Measurements from ENCODE around the gene SHC4. TPM values are rescaled to one million over a fixed set of nuclear protein-coding genes. Genes with fewer than 3 reads are reported as not detected.
"Not testable (repeated sequence)": the region's sequence is repeated elsewhere in the genome, so short reads cannot be mapped to it uniquely, and the experiment has no call there.

SHC4 gene
- total RNA-seq, 1 donor from 2014 or later: 2.1 TPM

- Histone ChIP-seq H3K4me3 (ENCODE audit: low read length in 3 of 3) (no peak overlapping the region), H3K27ac (ENCODE audit: low read depth, low read length) (no peak overlapping the region)
Measured at GRCh38 chr15:48796521-48796920, 167.2 kb downstream of the SHC4 start.

GRCh38 chr15:48795901-48796300 is 167.8 kb downstream of the SHC4 start:
- Histone ChIP-seq H3K27me3 (ENCODE audit: control insufficient read depth in 3 of 3, insufficient read depth in 3 of 3, low read length in 3 of 3) (no peaks in the 10 kb centered on the region), H3K27ac (ENCODE audit: low read depth, low read length) (no peak overlapping the region), H3K4me1 (ENCODE audit: control insufficient read depth in 3 of 3, insufficient read depth in 3 of 3, low read length in 3 of 3) (no peaks in the 10 kb centered on the region), H3K9me3 (ENCODE audit: control insufficient read depth in 3 of 3, low read length in 3 of 3) (no peaks in the 10 kb centered on the region), H3K36me3 (ENCODE audit: control insufficient read depth in 3 of 3, insufficient read depth in 3 of 3, low read length in 3 of 3) (no peaks in the 10 kb centered on the region), H3K4me3 (ENCODE audit: low read length in 3 of 3) (no peak overlapping the region), H3K9ac (ENCODE audit: low read depth in 1 of 3, low read length in 3 of 3) (no peak overlapping the region)

More at GRCh38 chr15:48796521-48796920, 167.2 kb downstream of the SHC4 start:
- Histone ChIP-seq H3K9me3 (ENCODE audit: control insufficient read depth in 3 of 3, low read length in 3 of 3) (no peaks in the 10 kb centered on the region), H3K36me3 (ENCODE audit: control insufficient read depth in 3 of 3, insufficient read depth in 3 of 3, low read length in 3 of 3) (no peaks in the 10 kb centered on the region), H3K27me3 (ENCODE audit: control insufficient read depth in 3 of 3, insufficient read depth in 3 of 3, low read length in 3 of 3) (no peaks in the 10 kb centered on the region), H3K9ac (ENCODE audit: low read depth in 1 of 3, low read length in 3 of 3) (peak overlapping the region in 1 of 3 donors; percentile 40), H3K4me1 (ENCODE audit: control insufficient read depth in 3 of 3, insufficient read depth in 3 of 3, low read length in 3 of 3) (no peaks in the 10 kb centered on the region)

- no peaks in the 10 kb centered on the region for H3K27me3 ChIP-seq (ENCODE audit: control insufficient read depth in 3 of 3, insufficient read depth in 3 of 3, low read length in 3 of 3)
- H3K27ac ChIP-seq (ENCODE audit: low read depth, low read length): no peak overlapping the region
- H3K36me3 ChIP-seq (ENCODE audit: control insufficient read depth in 3 of 3, insufficient read depth in 3 of 3, low read length in 3 of 3): no peaks in the 10 kb centered on the region
- no peaks in the 10 kb centered on the region for H3K4me1 ChIP-seq (ENCODE audit: control insufficient read depth in 3 of 3, insufficient read depth in 3 of 3, low read length in 3 of 3)
- no peaks in the 10 kb centered on the region for H3K9me3 ChIP-seq (ENCODE audit: control insufficient read depth in 3 of 3, low read length in 3 of 3)
- peak overlapping the region in 1 of 3 donors; percentile 20 for H3K9ac ChIP-seq (ENCODE audit: low read depth in 1 of 3, low read length in 3 of 3)
- H3K4me3 ChIP-seq (ENCODE audit: low read length in 3 of 3): no peak overlapping the region
Measured at GRCh38 chr15:48794697-48795134, 169.0 kb downstream of the SHC4 start.

GRCh38 chr15:48792408-48792807 is 171.3 kb downstream of the SHC4 start:
- H3K36me3 ChIP-seq (ENCODE audit: control insufficient read depth in 3 of 3, insufficient read depth in 3 of 3, low read length in 3 of 3): no peaks in the 10 kb centered on the region
- no peak overlapping the region for H3K4me3 ChIP-seq (ENCODE audit: low read length in 3 of 3)
- H3K9me3 ChIP-seq (ENCODE audit: control insufficient read depth in 3 of 3, low read length in 3 of 3): no peaks in the 10 kb centered on the region

GRCh38 chr15:48790466-48791115 is 173.1 kb downstream of the SHC4 start:
- not testable (repeated sequence) for H3K4me3 ChIP-seq (ENCODE audit: low read length in 3 of 3); H3K9ac ChIP-seq (ENCODE audit: low read depth in 1 of 3, low read length in 3 of 3)

More at GRCh38 chr15:48792408-48792807, 171.3 kb downstream of the SHC4 start:
- Histone ChIP-seq H3K27ac (ENCODE audit: low read depth, low read length) (no peak overlapping the region), H3K27me3 (ENCODE audit: control insufficient read depth in 3 of 3, insufficient read depth in 3 of 3, low read length in 3 of 3) (no peaks in the 10 kb centered on the region), H3K4me1 (ENCODE audit: control insufficient read depth in 3 of 3, insufficient read depth in 3 of 3, low read length in 3 of 3) (no peaks in the 10 kb centered on the region), H3K9ac (ENCODE audit: low read depth in 1 of 3, low read length in 3 of 3) (no peak overlapping the region)

GRCh38 chr15:48785712-48786111 is 178.0 kb downstream of the SHC4 start:
- H3K36me3 ChIP-seq (ENCODE audit: control insufficient read depth in 3 of 3, insufficient read depth in 3 of 3, low read length in 3 of 3): peaks cover 0 to 5% (median 3%) of the 10 kb centered on the region in 3 donors
- no peak overlapping the region for H3K27ac ChIP-seq (ENCODE audit: low read depth, low read length)
- H3K9ac ChIP-seq (ENCODE audit: low read depth in 1 of 3, low read length in 3 of 3): no peak overlapping the region
- H3K4me1 ChIP-seq (ENCODE audit: control insufficient read depth in 3 of 3, insufficient read depth in 3 of 3, low read length in 3 of 3): no peaks in the 10 kb centered on the region
- H3K9me3 ChIP-seq (ENCODE audit: control insufficient read depth in 3 of 3, low read length in 3 of 3): no peaks in the 10 kb centered on the region
- no peak overlapping the region for H3K4me3 ChIP-seq (ENCODE audit: low read length in 3 of 3)
- no peaks in the 10 kb centered on the region for H3K27me3 ChIP-seq (ENCODE audit: control insufficient read depth in 3 of 3, insufficient read depth in 3 of 3, low read length in 3 of 3)

More at GRCh38 chr15:48790466-48791115, 173.1 kb downstream of the SHC4 start:
- H3K36me3 ChIP-seq (ENCODE audit: control insufficient read depth in 3 of 3, insufficient read depth in 3 of 3, low read length in 3 of 3); H3K9me3 ChIP-seq (ENCODE audit: control insufficient read depth in 3 of 3, low read length in 3 of 3); H3K27me3 ChIP-seq (ENCODE audit: control insufficient read depth in 3 of 3, insufficient read depth in 3 of 3, low read length in 3 of 3); H3K4me1 ChIP-seq (ENCODE audit: control insufficient read depth in 3 of 3, insufficient read depth in 3 of 3, low read length in 3 of 3); H3K27ac ChIP-seq (ENCODE audit: low read depth, low read length): not testable (repeated sequence)

GRCh38 chr15:48785195-48785594 is 178.5 kb downstream of the SHC4 start:
- Histone ChIP-seq H3K4me3 (ENCODE audit: low read length in 3 of 3) (no peak overlapping the region), H3K36me3 (ENCODE audit: control insufficient read depth in 3 of 3, insufficient read depth in 3 of 3, low read length in 3 of 3) (peaks cover 0 to 5% (median 3%) of the 10 kb centered on the region in 3 donors), H3K9me3 (ENCODE audit: control insufficient read depth in 3 of 3, low read length in 3 of 3) (no peaks in the 10 kb centered on the region), H3K27me3 (ENCODE audit: control insufficient read depth in 3 of 3, insufficient read depth in 3 of 3, low read length in 3 of 3) (no peaks in the 10 kb centered on the region), H3K9ac (ENCODE audit: low read depth in 1 of 3, low read length in 3 of 3) (no peak overlapping the region), H3K27ac (ENCODE audit: low read depth, low read length) (no peak overlapping the region), H3K4me1 (ENCODE audit: control insufficient read depth in 3 of 3, insufficient read depth in 3 of 3, low read length in 3 of 3) (no peaks in the 10 kb centered on the region)

- no peak overlapping the region for H3K4me3 ChIP-seq (ENCODE audit: low read length in 3 of 3)
- H3K27me3 ChIP-seq (ENCODE audit: control insufficient read depth in 3 of 3, insufficient read depth in 3 of 3, low read length in 3 of 3): no peaks in the 10 kb centered on the region
- peaks cover 0 to 5% (median 3%) of the 10 kb centered on the region in 3 donors for H3K36me3 ChIP-seq (ENCODE audit: control insufficient read depth in 3 of 3, insufficient read depth in 3 of 3, low read length in 3 of 3)
- no peaks in the 10 kb centered on the region for H3K4me1 ChIP-seq (ENCODE audit: control insufficient read depth in 3 of 3, insufficient read depth in 3 of 3, low read length in 3 of 3)
- H3K27ac ChIP-seq (ENCODE audit: low read depth, low read length): no peak overlapping the region
- H3K9me3 ChIP-seq (ENCODE audit: control insufficient read depth in 3 of 3, low read length in 3 of 3): no peaks in the 10 kb centered on the region
- H3K9ac ChIP-seq (ENCODE audit: low read depth in 1 of 3, low read length in 3 of 3): no peak overlapping the region
Measured at GRCh38 chr15:48784756-48785155, 179.0 kb downstream of the SHC4 start.

GRCh38 chr15:48782911-48783310 is 180.8 kb downstream of the SHC4 start:
- no peaks in the 10 kb centered on the region for H3K27me3 ChIP-seq (ENCODE audit: control insufficient read depth in 3 of 3, insufficient read depth in 3 of 3, low read length in 3 of 3)
- peaks cover 0 to 5% (median 3%) of the 10 kb centered on the region in 3 donors for H3K36me3 ChIP-seq (ENCODE audit: control insufficient read depth in 3 of 3, insufficient read depth in 3 of 3, low read length in 3 of 3)
- H3K9ac ChIP-seq (ENCODE audit: low read depth in 1 of 3, low read length in 3 of 3): no peak overlapping the region
- no peaks in the 10 kb centered on the region for H3K4me1 ChIP-seq (ENCODE audit: control insufficient read depth in 3 of 3, insufficient read depth in 3 of 3, low read length in 3 of 3)
- H3K27ac ChIP-seq (ENCODE audit: low read depth, low read length): no peak overlapping the region
- no peak overlapping the region for H3K4me3 ChIP-seq (ENCODE audit: low read length in 3 of 3)
- no peaks in the 10 kb centered on the region for H3K9me3 ChIP-seq (ENCODE audit: control insufficient read depth in 3 of 3, low read length in 3 of 3)

GRCh38 chr15:48781481-48782081 is 182.1 kb downstream of the SHC4 start:
- Histone ChIP-seq H3K9me3 (ENCODE audit: control insufficient read depth in 3 of 3, low read length in 3 of 3) (no peaks in the 10 kb centered on the region), H3K4me3 (ENCODE audit: low read length in 3 of 3) (no peak overlapping the region), H3K36me3 (ENCODE audit: control insufficient read depth in 3 of 3, insufficient read depth in 3 of 3, low read length in 3 of 3) (peaks cover 0 to 5% (median 3%) of the 10 kb centered on the region in 3 donors), H3K9ac (ENCODE audit: low read depth in 1 of 3, low read length in 3 of 3) (no peak overlapping the region), H3K4me1 (ENCODE audit: control insufficient read depth in 3 of 3, insufficient read depth in 3 of 3, low read length in 3 of 3) (no peaks in the 10 kb centered on the region), H3K27me3 (ENCODE audit: control insufficient read depth in 3 of 3, insufficient read depth in 3 of 3, low read length in 3 of 3) (no peaks in the 10 kb centered on the region), H3K27ac (ENCODE audit: low read depth, low read length) (no peak overlapping the region)

Measured in skeletal muscle tissue (tissue), 4 donors.